Cardiac fibroblast (primary cell): ENCODE data around the gene FAM9A.

Source experiments
- DNase-seq, 2 donors: peaks; one replicate each; pipeline versions ENCODE4 v3.0.0 to v3.0.0-alpha.2; 2010; ENCODE audit warnings: low read depth in 2 of 2
- H3K4me3 ChIP-seq, 2 donors: replicated peaks in 1 of 2; 1 replicate in 1 of 2; 2 replicates in 1 of 2; pipeline ENCODE4 v1.5.1; 2011; ENCODE audit warnings: low read depth in 2 of 2, low read length in 2 of 2, mild to moderate bottlenecking in 2 of 2, moderate library complexity in 1 of 2
- TF ChIP-seq, protein P1 (sequence below): IDR thresholded peaks from one replicate; pipeline ENCODE4 v1.5.1; 2011; ENCODE audit warnings: low read depth, mild to moderate bottlenecking, low read length, inconsistent platforms

Gene FAM9A

DNA sequence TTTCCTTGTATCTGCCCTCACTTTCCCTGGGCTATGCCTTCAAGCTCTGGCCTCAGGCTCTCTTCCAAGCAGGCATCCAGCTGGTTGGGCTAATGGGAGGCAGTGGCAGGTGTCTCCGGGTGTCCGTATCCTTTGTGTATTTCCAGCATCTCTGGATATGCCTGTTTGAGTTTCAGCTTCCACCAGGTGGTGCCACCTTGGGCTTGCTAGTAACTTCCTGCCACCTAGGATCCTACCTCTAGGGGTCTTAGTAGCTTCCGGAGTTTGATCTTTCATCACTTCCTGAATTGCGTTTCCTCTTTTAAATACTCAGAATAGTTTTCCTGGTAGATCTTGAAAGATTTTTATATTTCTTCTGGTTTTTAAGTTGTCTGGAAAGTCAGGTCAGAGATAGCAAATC, 46.1 kb downstream of the FAM9A start:
- H3K4me3 ChIP-seq: no peak overlapping the region
- TF ChIP-seq, protein P1, sequence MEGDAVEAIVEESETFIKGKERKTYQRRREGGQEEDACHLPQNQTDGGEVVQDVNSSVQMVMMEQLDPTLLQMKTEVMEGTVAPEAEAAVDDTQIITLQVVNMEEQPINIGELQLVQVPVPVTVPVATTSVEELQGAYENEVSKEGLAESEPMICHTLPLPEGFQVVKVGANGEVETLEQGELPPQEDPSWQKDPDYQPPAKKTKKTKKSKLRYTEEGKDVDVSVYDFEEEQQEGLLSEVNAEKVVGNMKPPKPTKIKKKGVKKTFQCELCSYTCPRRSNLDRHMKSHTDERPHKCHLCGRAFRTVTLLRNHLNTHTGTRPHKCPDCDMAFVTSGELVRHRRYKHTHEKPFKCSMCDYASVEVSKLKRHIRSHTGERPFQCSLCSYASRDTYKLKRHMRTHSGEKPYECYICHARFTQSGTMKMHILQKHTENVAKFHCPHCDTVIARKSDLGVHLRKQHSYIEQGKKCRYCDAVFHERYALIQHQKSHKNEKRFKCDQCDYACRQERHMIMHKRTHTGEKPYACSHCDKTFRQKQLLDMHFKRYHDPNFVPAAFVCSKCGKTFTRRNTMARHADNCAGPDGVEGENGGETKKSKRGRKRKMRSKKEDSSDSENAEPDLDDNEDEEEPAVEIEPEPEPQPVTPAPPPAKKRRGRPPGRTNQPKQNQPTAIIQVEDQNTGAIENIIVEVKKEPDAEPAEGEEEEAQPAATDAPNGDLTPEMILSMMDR: no peak
- DNase-seq: no peak

DNA sequence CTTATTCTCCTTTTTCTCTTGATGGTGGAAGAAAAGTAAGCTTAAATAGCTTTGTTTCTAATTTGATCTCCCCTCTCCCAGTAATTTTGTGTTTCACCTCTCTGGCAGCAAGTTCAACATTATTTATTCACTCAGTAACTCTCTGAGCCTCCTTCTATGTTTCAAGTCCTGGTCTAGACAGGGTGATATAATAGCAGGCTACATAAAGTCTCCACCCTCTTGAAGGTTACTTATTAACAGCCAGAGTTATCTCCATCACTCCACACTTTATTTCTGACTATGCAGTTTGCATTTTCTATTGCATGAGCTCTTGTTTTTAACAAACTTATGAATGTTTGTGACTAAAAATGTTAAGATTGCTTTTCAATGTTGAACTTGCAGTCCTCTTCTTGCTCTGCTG, 51.5 kb downstream of the FAM9A start:
- TF ChIP-seq, protein P1: no peak
- no peak overlapping the region for H3K4me3 ChIP-seq
- no peak for DNase-seq

DNA sequence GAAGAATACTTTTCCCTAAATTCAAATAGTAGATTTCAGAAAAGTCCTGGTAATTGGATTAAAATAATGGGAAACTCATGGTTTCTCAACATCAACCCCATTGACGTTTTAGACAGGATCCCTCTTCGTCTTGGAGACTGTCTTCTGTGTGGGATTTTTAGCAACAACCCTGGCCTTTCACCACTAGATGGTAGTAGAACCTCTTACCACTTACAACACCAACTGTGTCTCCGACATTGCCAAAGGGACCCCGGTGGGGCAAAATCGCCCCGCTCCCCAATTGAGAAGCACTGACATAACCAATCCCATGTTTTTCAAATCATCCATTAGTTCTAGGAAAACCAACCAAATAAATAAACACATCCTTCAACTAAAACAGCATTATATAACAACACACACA, 52.3 kb downstream of the FAM9A start:
- peak; percentile 34 to 41 for DNase-seq
- TF ChIP-seq, protein P1: peak; percentile 51
- H3K4me3 ChIP-seq: no peak overlapping the region

DNA sequence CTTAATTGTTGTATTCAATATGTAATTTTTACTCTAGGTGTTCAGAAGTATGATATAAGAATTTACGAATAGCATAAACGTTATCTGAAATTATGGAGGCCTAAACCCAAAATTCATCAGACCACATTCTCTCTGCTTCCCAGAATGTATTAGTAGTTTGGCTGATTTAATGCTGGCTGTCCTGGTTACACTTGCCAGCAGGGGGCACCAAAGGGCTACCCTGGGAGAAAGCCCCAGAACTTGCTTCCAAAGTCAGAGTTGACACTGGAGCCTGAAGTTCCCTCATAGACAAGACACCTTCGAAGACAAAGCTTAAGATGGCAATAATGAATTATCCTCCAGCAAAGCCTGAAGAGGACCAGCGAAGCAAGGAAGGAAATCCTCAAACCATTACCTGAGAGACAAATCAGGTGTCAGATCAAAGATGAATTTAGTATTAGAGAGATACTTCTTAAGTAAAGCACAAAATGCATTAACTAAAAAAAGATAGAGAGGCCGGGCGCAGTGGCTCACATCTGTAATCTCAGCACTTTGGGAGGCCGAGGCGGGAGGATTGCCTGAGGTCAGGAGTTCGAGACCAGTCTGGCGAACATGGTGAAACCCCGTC, 58.0 kb downstream of the FAM9A start:
- no peak overlapping the region for H3K4me3 ChIP-seq
- DNase-seq: peak; percentile 33 to 43
- TF ChIP-seq, protein P1: peak; percentile 60

DNA sequence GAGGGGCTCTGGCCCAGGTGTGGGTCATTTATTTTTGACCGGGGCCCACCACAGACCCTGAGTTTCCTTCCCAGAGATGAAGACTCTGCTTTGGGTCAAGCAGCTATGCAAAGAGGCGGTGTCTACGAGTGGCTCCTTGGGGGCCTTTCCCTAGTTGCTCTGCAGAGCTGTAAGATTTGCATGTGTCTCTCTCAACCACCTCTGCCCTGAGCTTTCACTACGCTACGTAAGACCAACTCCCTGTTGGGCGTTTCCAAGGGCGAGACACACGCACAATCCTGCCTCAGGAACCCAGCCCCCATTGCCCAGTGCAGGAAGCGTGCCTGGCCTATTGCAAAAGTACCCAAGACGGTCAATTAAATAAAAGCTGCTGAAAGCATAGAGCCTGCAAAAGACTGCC, 59.2 kb downstream of the FAM9A start:
- no peak for DNase-seq
- TF ChIP-seq, protein P1: no peak
- no peak overlapping the region for H3K4me3 ChIP-seq
